Mesenchymal stem cell (in vitro differentiated cells and primary cell): ENCODE results near the gene C21orf91.

ENCODE experiments used
- DNase-seq: peaks from one replicate; pipeline ENCODE4 v3.0.0-alpha.2; 2013
- H2AFZ ChIP-seq: one replicate; pipeline ENCODE4 v1.6.1; 2013; ENCODE audit warnings: low read depth, mild to moderate bottlenecking, control low read depth, inconsistent platforms, low read length, moderate library complexity
- H2AK5ac ChIP-seq: 2 replicates; pipeline ENCODE4 v1.6.1; 2013; ENCODE audit warnings: low read length, moderate library complexity, mild to moderate bottlenecking, inconsistent platforms; ENCODE audit not compliant: severe bottlenecking
- H2BK120ac ChIP-seq: one replicate; pipeline ENCODE4 v1.6.1; 2013; ENCODE audit warnings: low read depth, mild to moderate bottlenecking, inconsistent platforms, low read length, moderate library complexity
- H2BK12ac ChIP-seq, 2 experiments: one replicate each; pipeline ENCODE4 v1.6.1; 2013; ENCODE audit warnings: inconsistent platforms in 2 of 2, low read length in 2 of 2, mild to moderate bottlenecking in 2 of 2, moderate library complexity in 2 of 2, control low read depth in 1 of 2
- H2BK15ac ChIP-seq: one replicate; pipeline ENCODE4 v1.6.1; 2013; ENCODE audit warnings: mild to moderate bottlenecking, low read depth, inconsistent platforms; ENCODE audit not compliant: poor library complexity, severe bottlenecking
- H2BK5ac ChIP-seq: 2 replicates; pipeline ENCODE4 v1.6.1; 2013; ENCODE audit warnings: low read depth, mild to moderate bottlenecking, low read length, control low read depth, inconsistent platforms; ENCODE audit not compliant: poor library complexity, severe bottlenecking
- H3K14ac ChIP-seq, 2 experiments: one replicate each; pipeline ENCODE4 v1.6.1; 2013; ENCODE audit warnings: inconsistent platforms in 2 of 2, low read length in 2 of 2, control low read depth in 1 of 2, mild to moderate bottlenecking in 1 of 2, moderate library complexity in 1 of 2
- H3K18ac ChIP-seq, 2 experiments: one replicate each; pipeline ENCODE4 v1.6.1; 2013; ENCODE audit warnings: inconsistent platforms in 2 of 2, low read length in 2 of 2, control low read depth in 1 of 2, low read depth in 1 of 2, mild to moderate bottlenecking in 1 of 2
- H3K23ac ChIP-seq, 2 experiments: one replicate each; pipeline ENCODE4 v1.6.1; 2013; ENCODE audit warnings: inconsistent platforms in 2 of 2, low read length in 2 of 2, mild to moderate bottlenecking in 2 of 2, moderate library complexity in 2 of 2, control low read depth in 1 of 2
- H3K27ac ChIP-seq: 2 replicates; pipeline ENCODE4 v1.5.1; 2013; ENCODE audit warnings: mild to moderate bottlenecking, moderate library complexity, low read length, control low read depth, inconsistent platforms; ENCODE audit not compliant: poor library complexity, severe bottlenecking
- H3K27me3 ChIP-seq, 2 experiments: 2 replicates each; pipeline versions ENCODE4 v1.6.1 to v1.7.0; 2013; ENCODE audit warnings: low read length in 2 of 2, mild to moderate bottlenecking in 2 of 2, moderate library complexity in 2 of 2, control low read depth in 1 of 2, inconsistent platforms in 1 of 2; ENCODE audit not compliant: control insufficient read depth in 1 of 2, insufficient read depth in 1 of 2
- H3K36me3 ChIP-seq, 2 experiments: 2 replicates each; pipeline versions ENCODE4 v1.6.1 to v1.7.0; 2013; ENCODE audit warnings: low read length in 2 of 2, control low read depth in 1 of 2, inconsistent platforms in 1 of 2, low read depth in 1 of 2, mild to moderate bottlenecking in 1 of 2; ENCODE audit not compliant: insufficient read depth in 2 of 2, control insufficient read depth in 1 of 2
- H3K4ac ChIP-seq, 2 experiments: one replicate each; pipeline ENCODE4 v1.6.1; 2013; ENCODE audit warnings: inconsistent platforms in 2 of 2, low read length in 2 of 2, mild to moderate bottlenecking in 2 of 2, moderate library complexity in 2 of 2, control low read depth in 1 of 2, low read depth in 1 of 2
- H3K4me1 ChIP-seq: 2 replicates; pipeline ENCODE4 v1.6.1; 2013; ENCODE audit warnings: low read depth, low read length, control low read depth; ENCODE audit not compliant: control insufficient read depth, insufficient read depth
- H3K4me2 ChIP-seq: 2 replicates; pipeline ENCODE4 v1.6.1; 2013; ENCODE audit warnings: low read length, mild to moderate bottlenecking, inconsistent platforms; ENCODE audit not compliant: poor library complexity, severe bottlenecking
- H3K4me3 ChIP-seq, 2 experiments: 2 replicates each; pipeline versions ENCODE4 v1.5.1 to v1.7.0; 2013; ENCODE audit warnings: low read length in 2 of 2, mild to moderate bottlenecking in 2 of 2, control low read depth in 1 of 2, low read depth in 1 of 2; ENCODE audit not compliant: insufficient read depth in 1 of 2
- H3K79me1 ChIP-seq: replicated peaks from 2 replicates; pipeline ENCODE4 v1.6.1; 2013; ENCODE audit warnings: mild to moderate bottlenecking, control low read depth, low read length, inconsistent platforms; ENCODE audit not compliant: poor library complexity, severe bottlenecking
- H3K9ac ChIP-seq: 2 replicates; pipeline ENCODE4 v1.7.0; 2013; ENCODE audit warnings: mild to moderate bottlenecking, low read length, moderate library complexity
- H3K9me3 ChIP-seq: 2 replicates; pipeline ENCODE4 v1.7.0; 2013; ENCODE audit warnings: mild to moderate bottlenecking, low read length; ENCODE audit not compliant: control insufficient read depth
- H4K8ac ChIP-seq: one replicate; pipeline ENCODE4 v1.6.1; 2013; ENCODE audit warnings: inconsistent platforms, mild to moderate bottlenecking, low read length, moderate library complexity
- H4K91ac ChIP-seq: one replicate; pipeline ENCODE4 v1.6.1; 2013; ENCODE audit warnings: mild to moderate bottlenecking, low read length, inconsistent platforms
- WGBS: methylation state at CpG from one replicate; pipeline ENCODE4 v1.1.7; 2013; ENCODE audit warnings: mixed read lengths; 5-methylcytosine and 5-hydroxymethylcytosine counted together

The C21orf91 gene

GRCh38 chr21:17742940-17743592 lies 76.1 kb downstream of the C21orf91 start:
- Histone ChIP-seq H3K9ac (no peak overlapping the region), H3K9me3 (no peaks in the 10 kb centered on the region), H4K8ac (no peak overlapping the region), H3K27ac (no peak overlapping the region), H3K18ac (no peak overlapping the region), H2BK12ac (no peak overlapping the region), H4K91ac (no peak overlapping the region), H3K4ac (no peak overlapping the region), H2BK15ac (no peak overlapping the region), H3K4me3 (no peak overlapping the region), H3K23ac (no peak overlapping the region), H2BK120ac (no peak overlapping the region), H3K14ac (no peak overlapping the region), H2AK5ac (no peak overlapping the region), H2BK5ac (no peak overlapping the region), H3K36me3 (no peaks in the 10 kb centered on the region), H3K4me1 (no peaks in the 10 kb centered on the region), H2AFZ (no peak overlapping the region), H3K4me2 (no peak overlapping the region), H3K27me3 (no peaks in the 10 kb centered on the region), H3K79me1 (no peaks in the 10 kb centered on the region)
- no peak for DNase-seq
- 92% methylated on average over 2 of the region's 2 CpGs for WGBS

DNA sequence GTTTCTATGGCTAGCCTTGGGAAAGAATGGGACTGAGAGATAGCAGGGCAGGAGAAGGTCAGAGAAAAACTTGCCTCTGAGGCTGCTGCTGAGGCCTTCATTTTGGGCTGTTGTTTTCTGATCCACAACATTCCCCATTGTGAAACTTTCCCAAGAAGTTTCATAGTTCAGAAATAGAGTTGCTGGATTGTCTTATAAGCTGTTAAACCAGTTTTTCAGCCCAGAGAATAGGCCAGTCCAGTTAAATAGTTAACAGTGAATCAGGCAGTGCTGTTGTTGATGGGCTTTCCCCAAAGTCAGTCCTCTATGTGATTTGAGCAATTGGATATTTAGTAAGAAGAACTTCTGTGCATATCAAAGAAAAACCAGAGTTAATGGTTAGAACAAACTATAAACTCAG lies 77.0 kb downstream of the C21orf91 start:
- Histone ChIP-seq H3K9me3 (no peaks in the 10 kb centered on the region), H4K8ac (no peak overlapping the region), H3K14ac (no peak overlapping the region), H2AFZ (no peak overlapping the region), H3K9ac (no peak overlapping the region), H2AK5ac (no peak overlapping the region), H3K4me3 (no peak overlapping the region), H2BK120ac (no peak overlapping the region), H3K27ac (no peak overlapping the region), H2BK12ac (no peak overlapping the region), H3K4ac (no peak overlapping the region), H3K23ac (no peak overlapping the region), H3K79me1 (no peaks in the 10 kb centered on the region), H3K36me3 (no peaks in the 10 kb centered on the region), H3K4me2 (no peak overlapping the region), H4K91ac (no peak overlapping the region), H2BK5ac (no peak overlapping the region), H3K18ac (peak overlapping the region in 1 of 2 experiments; percentile 11), H2BK15ac (no peak overlapping the region), H3K27me3 (no peaks in the 10 kb centered on the region), H3K4me1 (no peaks in the 10 kb centered on the region)
- DNase-seq: no peak
